ENCODE data around the gene TRNT1.

TRNT1 gene

DNA sequence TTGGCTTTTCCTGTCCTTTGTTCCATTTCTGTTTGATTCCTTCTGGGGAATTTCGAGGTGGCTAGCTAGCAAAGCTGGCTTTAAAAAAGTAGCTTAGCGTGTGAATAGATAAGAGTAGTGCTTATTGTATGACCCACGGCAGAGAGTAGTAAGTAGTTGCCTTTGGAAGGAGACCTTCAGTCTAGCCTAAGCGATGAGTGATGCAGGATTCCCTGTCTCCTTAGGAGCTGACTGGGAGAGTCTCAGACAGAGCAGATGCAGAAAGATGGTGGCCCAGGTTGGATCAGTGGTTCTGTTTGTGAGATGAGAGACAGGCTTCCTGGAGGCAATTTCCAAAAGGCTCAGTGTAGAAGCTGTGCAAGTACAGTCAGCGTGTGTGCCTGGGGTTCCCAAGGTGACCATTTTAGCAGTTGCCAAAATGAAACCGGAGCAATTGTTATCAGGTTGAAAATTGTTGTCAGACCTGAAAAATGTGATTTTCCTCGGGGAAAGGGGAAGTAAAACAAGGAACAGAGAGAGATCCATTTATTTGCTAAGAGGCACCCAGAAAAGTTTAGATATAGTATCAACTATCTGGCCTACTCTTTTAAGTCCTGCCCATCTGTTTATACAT, 15.9 kb upstream of the TRNT1 start:
- no peak for DNase-seq (ENCODE audit: low read depth)
- no peak overlapping the region for H3K4me3 ChIP-seq (replicated peaks; ENCODE audit: low read depth, low read length)
- TF ChIP-seq, protein P1, sequence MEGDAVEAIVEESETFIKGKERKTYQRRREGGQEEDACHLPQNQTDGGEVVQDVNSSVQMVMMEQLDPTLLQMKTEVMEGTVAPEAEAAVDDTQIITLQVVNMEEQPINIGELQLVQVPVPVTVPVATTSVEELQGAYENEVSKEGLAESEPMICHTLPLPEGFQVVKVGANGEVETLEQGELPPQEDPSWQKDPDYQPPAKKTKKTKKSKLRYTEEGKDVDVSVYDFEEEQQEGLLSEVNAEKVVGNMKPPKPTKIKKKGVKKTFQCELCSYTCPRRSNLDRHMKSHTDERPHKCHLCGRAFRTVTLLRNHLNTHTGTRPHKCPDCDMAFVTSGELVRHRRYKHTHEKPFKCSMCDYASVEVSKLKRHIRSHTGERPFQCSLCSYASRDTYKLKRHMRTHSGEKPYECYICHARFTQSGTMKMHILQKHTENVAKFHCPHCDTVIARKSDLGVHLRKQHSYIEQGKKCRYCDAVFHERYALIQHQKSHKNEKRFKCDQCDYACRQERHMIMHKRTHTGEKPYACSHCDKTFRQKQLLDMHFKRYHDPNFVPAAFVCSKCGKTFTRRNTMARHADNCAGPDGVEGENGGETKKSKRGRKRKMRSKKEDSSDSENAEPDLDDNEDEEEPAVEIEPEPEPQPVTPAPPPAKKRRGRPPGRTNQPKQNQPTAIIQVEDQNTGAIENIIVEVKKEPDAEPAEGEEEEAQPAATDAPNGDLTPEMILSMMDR (IDR thresholded peaks at IDR 0.05; ENCODE audit: low read length, missing control alignments): no peak

DNA sequence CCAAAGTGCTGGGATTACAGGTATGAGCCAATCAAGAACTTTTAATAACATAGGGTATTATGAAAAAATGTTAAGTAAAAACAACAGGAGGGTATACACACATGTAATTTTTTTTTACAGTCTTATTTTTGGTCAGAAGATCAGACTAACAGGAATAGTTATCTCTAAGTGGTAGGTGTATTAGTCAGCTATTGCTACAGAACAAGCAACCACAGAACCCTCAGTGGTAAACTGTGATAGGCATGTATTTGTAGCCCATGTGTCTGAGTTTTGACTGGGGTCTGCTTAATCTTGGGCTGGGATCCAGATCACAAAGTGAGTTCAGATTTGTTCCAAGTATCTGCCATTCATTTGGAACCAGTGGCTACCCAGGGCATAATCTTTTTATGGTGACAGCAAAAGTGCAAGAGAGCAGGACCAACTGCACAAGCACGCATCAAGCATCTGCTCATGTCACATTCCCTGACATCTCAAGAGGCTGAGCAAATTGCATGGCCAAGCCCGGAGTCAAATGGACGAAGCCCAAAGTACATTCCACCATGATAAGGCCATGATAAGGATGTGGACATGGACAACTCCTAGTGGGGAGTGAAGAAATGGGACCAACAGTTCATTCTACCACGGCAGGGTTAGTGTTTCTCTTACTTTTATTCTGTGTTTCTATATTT, 13.6 kb upstream of the TRNT1 start:
- TF ChIP-seq, protein P1 (IDR thresholded peaks at IDR 0.05; ENCODE audit: low read length, missing control alignments): no peak
- no peak for DNase-seq (ENCODE audit: low read depth)

DNA sequence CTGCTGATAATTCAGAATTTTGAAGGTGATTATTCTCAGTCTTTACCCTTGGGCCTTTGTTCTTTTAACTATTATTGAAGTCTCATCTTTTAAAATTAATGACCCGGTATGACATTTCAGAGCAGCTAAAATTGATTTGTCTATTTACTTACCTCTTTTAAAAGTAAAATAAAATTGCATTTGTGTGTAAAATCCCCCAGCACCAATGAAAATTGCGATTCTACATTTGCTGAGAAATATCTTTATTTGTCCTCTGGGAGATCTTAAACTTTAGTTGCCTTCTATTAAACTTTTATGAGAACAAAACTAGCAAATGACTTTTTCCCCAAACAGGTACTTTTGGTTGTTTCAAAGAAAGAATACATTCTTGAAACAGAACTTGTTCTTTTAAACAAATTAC, 9.1 kb upstream of the TRNT1 start:
- no peak for DNase-seq (ENCODE audit: low read depth)
- H3K4me3 ChIP-seq (replicated peaks; ENCODE audit: low read depth, low read length): no peak overlapping the region
- TF ChIP-seq, protein P1 (IDR thresholded peaks at IDR 0.05; ENCODE audit: low read length, missing control alignments): no peak

More for the DNA sequence above, 13.6 kb upstream of the TRNT1 start:
- H3K4me3 ChIP-seq (replicated peaks; ENCODE audit: low read depth, low read length): no peak overlapping the region

DNA sequence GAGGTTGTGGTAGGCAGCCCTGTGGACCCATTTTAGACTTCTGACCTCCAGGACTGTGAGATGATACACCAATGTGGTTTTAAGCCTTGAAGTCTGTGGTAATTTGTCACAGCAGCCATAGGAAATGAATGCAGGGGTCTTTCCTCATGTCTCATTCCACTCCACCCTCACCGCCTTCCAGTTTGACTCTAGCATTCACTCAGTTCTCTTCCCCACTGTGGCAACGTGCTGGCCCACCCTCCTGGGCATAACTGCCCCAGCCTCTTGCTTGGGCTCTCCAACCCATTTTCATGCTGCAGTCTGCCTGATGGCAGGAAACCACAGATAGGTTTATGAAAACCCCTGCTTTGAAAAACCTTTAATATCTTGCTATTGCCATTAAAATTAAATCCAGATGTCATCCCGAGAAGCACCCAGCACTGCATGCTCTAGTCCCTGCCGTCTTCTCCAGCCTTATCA, 7.3 kb upstream of the TRNT1 start:
- DNase-seq (ENCODE audit: low read depth): no peak
- TF ChIP-seq, protein P1 (IDR thresholded peaks at IDR 0.05; ENCODE audit: low read length, missing control alignments): no peak
- H3K4me3 ChIP-seq (replicated peaks; ENCODE audit: low read depth, low read length): no peak overlapping the region

DNA sequence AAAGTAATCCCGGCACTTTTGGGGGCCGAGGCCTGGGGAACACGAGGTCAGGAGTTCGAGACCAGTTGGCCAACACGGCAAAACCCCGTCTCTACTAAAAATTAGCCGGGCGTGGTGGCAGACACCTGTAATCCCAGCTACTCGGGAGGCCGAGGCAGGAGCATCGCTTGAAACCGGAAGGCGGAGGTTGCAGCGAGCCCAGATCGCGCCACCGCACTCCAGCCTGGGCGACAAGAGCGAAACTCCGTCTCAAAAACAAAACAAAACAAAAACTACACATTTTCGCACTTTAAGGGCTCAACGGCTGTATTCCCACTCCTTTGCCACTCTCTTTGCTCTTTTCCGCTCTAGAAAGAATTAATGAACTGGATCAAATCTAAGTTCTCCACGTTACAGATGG, 763 bp upstream of the TRNT1 start:
- H3K4me3 ChIP-seq (replicated peaks; ENCODE audit: low read depth, low read length): peak overlapping the region; percentile 90
- DNase-seq (ENCODE audit: low read depth): no peak
- TF ChIP-seq, protein P1 (IDR thresholded peaks at IDR 0.05; ENCODE audit: low read length, missing control alignments): no peak

DNA sequence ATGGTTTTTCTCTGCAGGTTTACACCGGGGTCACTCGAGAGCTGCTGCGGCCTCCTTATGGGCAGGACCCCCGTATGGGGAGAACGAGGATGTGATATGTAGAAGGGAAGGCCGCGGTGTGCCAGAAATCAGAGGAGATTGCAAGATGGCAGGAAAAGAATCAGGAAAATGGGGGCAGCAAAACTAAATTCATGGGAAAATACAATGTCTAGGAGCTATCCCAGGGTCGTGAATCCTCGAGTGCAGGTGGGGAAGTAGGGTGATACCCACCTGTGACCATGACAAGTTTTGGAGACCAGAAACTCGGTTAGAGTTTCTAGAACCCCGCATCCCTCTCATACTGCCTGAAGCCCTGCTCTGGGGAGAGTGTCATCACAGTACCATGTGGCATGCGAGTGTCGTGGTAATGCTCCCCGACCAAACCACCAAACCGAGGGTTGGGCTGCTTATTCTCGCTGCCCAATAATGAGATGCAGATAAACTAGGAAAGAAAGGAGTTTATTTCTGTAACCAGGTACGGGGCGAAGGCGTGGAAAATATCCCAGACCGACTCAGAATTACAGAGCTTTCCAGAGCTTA, 781 bp downstream of the TRNT1 start:
- TF ChIP-seq, protein P1 (IDR thresholded peaks at IDR 0.05; ENCODE audit: low read length, missing control alignments): no peak
- H3K4me3 ChIP-seq (replicated peaks; ENCODE audit: low read depth, low read length): peak overlapping the region; percentile 90
- no peak for DNase-seq (ENCODE audit: low read depth)
